WTC11 (cell line): ENCODE data around the gene MCAT.

Source experiments
- CREB1 ChIP-seq: sonication (generic); formaldehyde crosslinking; IDR thresholded peaks from 2 replicates; pipeline ENCODE4 v1.8.0; 2023; ENCODE audit warnings: mild to moderate bottlenecking, missing genetic modification reagents
- CTCF ChIP-seq: fragments of 200-600 bp; IDR thresholded peaks from 2 replicates; pipeline ENCODE4 v1.8.0; 2022; ENCODE audit warnings: antibody characterized with exemption
- E2F4 ChIP-seq: sonication (generic); formaldehyde crosslinking; IDR thresholded peaks from 2 replicates; pipeline ENCODE4 v1.8.1; 2022; ENCODE audit warnings: low read depth, mild to moderate bottlenecking, moderate library complexity, missing genetic modification reagents, borderline replicate concordance
- ETV6 ChIP-seq: sonication (generic); formaldehyde crosslinking; IDR thresholded peaks from 2 replicates; pipeline ENCODE4 v1.8.1; 2022; ENCODE audit warnings: mild to moderate bottlenecking, missing genetic modification reagents
- JUN ChIP-seq: sonication (generic); formaldehyde crosslinking; IDR thresholded peaks from 2 replicates; pipeline ENCODE4 v1.8.0; 2023; ENCODE audit warnings: mild to moderate bottlenecking, missing genetic modification reagents
- MAX ChIP-seq: sonication (generic); formaldehyde crosslinking; IDR thresholded peaks from 2 replicates; pipeline ENCODE4 v1.8.0; 2022; ENCODE audit warnings: mild to moderate bottlenecking, missing genetic modification reagents
- SMAD3 ChIP-seq: sonication (generic); formaldehyde crosslinking; IDR thresholded peaks from 2 replicates; pipeline ENCODE4 v1.8.0; 2022; ENCODE audit warnings: missing genetic modification reagents, mild to moderate bottlenecking, borderline replicate concordance
- SMAD4 ChIP-seq: sonication (generic); formaldehyde crosslinking; IDR thresholded peaks from 2 replicates; pipeline ENCODE4 v1.8.0; 2022; ENCODE audit warnings: mild to moderate bottlenecking, missing genetic modification reagents
- STAT6 ChIP-seq: sonication (generic); formaldehyde crosslinking; conservative IDR thresholded peaks from 2 replicates; pipeline ENCODE4 v1.8.1; 2023; ENCODE audit warnings: mild to moderate bottlenecking, low read depth, missing genetic modification reagents, moderate library complexity
- ZNF232 ChIP-seq: sonication (generic); formaldehyde crosslinking; IDR thresholded peaks from 2 replicates; pipeline ENCODE4 v1.8.0; 2022; ENCODE audit warnings: mild to moderate bottlenecking, missing genetic modification reagents

- TF ChIP-seq SMAD4 (no peak), CTCF (no peak), MAX (no peak), ZNF232 (CRISPR knock-in tag) (no peak), STAT6 (CRISPR knock-in tag) (no peak), E2F4 (no peak), CREB1 (CRISPR knock-in tag) (no peak), SMAD3 (CRISPR knock-in tag) (no peak), JUN (CRISPR knock-in tag) (no peak), ETV6 (CRISPR knock-in tag) (no peak)
Measured at GRCh38 chr22:43185860-43186261, 42.7 kb upstream of the MCAT start.
